Sciatic nerve (tissue), 1 donor: ENCODE results near the gene TLR3. TPM values are rescaled to one million over a fixed set of nuclear protein-coding genes. Genes with fewer than 3 reads are reported as not detected.

Experiments used
- total RNA-seq: library from RNA; stranded (reverse); fragmentation: NEBNext Ultra II Directional; extraction: Animal tissue kit (Norgen Biotek cat#: 25700); gene quantifications from one replicate; pipeline ENCODE4 v1.2.1, GENCODE V29; 2021
- donor health status: DM: no; HTN: no; CAD: no.

Gene TLR3
- total RNA-seq, 1 donor from 2014 or later: 15.2 TPM

Other genes with a start within 250 kb of the TLR3 start
- 17.2 TPM for gene FAM149A, start 35.5 kb downstream of the TLR3 start, total RNA-seq
- gene CYP4V2, start 122.4 kb downstream of the TLR3 start, total RNA-seq: 42.0 TPM
- 1.1 TPM for gene KLKB1, start 158.4 kb downstream of the TLR3 start, total RNA-seq
- not detected for gene F11, start 197.0 kb downstream of the TLR3 start, total RNA-seq